NOMO-1 treated with dmso at 0.1 percent for 144 hours (cell line): Measurements from ENCODE around the gene MAT2A.
A peak's percentile ranks its signal among the peaks of the same experiment; 100 is the strongest.
"Not testable (repeated sequence)": the region's sequence is repeated elsewhere in the genome, so short reads cannot be mapped to it uniquely, and the experiment has no call there.

Source experiments
- DNase-seq: peaks from one replicate; lab custom pipeline; 2025; ENCODE audit not compliant: unreplicated experiment; lab: John Stamatoyannopoulos, UW

MAT2A gene

DNA sequence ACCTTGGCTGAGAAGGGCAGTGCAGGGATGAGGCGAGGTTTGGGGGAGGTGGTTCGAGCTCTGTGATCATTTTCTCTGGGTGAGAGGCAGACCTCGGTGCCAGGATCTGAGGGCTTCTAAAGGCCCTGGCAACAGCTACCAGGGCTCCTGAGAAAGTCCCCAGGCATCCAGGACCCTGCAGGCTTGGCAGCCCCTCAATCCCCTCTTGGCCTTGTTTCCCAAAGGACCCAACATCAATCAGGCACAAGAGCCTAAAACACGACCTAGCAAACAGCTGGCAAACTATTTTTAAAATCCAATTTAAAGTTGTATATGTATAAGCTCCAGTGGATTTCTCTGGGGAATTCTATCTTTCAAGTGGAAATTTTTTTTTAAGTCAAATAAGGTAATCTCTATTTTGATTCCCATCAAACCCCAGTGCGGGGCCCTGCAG, 15.0 kb upstream of the MAT2A start:
- no peak for DNase-seq

DNA sequence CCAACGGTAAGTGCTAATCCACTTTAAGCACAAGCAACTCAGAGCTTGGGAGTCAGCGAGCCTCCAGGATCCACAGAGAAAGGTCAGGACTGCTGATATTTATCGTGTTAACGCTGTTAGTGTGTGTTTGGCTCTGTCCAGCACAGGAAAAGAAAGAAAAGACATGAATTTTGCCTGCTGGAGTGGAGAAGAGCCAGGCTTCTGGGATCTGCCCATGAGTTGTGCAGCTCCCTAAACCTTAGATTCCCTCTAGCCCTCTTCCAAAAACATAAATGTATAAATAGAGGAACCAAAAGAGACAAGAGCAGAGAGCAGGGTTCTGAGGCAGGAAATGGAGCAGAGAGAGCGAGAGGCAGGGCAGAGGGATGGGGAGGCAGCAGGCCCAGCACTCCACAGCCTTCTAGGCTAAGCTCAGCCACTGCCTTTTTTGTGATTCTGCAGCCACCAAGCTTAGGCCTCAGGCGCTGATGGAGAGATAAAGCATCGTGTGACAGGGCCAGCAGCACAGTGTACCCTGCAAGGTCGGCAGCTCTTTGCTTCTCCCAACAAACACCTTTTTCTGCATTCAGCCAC, 14.5 kb upstream of the MAT2A start:
- peak; percentile 69 for DNase-seq

DNA sequence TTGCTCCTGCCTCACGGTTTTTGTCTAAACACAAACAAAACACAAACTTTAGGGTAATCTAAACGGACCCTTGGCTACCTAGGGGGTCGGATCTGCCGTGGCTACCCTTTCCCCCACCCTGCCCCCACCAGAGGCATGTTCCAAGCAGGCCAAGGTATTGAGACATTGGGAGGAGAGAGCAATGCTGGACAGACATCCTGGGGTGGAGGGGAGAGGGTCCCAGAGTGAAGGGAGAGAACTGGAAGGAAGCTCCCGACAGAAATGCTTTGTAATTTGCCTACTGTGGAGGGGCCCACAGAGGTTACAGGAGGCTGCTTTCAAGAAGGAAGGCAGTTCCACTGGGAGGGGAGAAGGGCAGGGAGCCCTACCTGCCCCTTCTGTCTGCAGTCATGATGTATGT, 13.9 kb upstream of the MAT2A start:
- DNase-seq, result no peak

GRCh38 chr2:85525567-85525966, 13.4 kb upstream of the MAT2A start:
- DNase-seq, result peak; percentile 59

DNA sequence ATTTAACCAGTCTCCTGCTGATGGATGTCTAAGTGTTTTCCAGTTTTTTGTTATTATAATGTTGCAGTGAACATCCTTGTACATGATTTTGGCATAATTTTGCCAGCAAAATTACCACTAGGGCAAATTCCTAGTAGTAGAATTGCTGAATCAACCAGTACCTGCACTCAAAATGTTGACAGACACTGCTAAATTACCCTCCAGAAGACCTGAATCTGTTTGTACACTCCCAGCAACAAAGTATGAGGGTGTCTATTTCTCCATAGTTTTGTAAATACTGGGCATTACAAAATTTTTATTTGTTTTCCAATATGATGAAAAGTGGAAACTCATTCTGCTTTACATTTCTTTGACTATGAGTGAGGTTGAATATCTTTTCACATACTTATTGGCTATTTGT, 11.2 kb upstream of the MAT2A start:
- DNase-seq, result no peak

- no peak for DNase-seq
Observed at GRCh38 chr2:85528355-85528754, 10.6 kb upstream of the MAT2A start.

DNA sequence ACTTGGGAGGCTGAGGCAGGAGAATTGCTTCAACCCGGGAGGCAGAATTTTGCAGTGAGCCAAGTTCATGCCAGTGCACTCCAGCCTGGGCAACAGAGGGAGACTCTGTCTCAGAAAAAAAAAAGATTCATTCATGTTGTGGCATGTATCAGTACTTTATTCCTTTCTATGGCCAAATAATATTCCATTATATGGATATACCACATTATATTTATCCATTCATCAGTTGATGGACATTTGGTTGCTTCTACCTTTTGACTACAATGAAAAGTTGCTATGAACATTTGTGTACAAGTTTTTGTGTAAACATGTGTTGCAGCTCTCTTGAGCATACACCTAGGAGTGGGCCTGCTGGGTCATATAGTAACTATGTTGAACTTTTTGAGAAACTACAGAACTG, 9.2 kb upstream of the MAT2A start:
- DNase-seq, result no peak

DNA sequence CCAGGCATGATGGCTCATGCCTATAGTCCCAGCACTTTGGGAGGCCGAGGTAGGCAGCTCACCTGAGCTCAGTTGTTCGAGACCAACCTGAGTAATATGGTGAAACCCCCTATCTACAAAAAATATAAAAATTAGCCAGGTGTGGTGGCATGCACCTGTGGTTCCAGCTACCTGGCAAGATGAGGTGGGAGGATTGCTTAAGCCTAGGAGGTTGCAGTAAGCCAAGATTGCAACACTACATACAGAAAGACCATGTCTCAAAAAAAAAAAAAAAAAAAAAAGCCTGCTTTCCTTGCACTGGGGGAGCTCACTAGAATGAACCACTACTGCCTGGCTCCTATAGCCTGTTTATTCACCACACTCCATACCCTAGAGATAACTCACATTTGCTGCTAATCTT, 7.4 kb upstream of the MAT2A start:
- DNase-seq, result no peak

GRCh38 chr2:85534099-85534498, 4.9 kb upstream of the MAT2A start:
- DNase-seq, result no peak

DNA sequence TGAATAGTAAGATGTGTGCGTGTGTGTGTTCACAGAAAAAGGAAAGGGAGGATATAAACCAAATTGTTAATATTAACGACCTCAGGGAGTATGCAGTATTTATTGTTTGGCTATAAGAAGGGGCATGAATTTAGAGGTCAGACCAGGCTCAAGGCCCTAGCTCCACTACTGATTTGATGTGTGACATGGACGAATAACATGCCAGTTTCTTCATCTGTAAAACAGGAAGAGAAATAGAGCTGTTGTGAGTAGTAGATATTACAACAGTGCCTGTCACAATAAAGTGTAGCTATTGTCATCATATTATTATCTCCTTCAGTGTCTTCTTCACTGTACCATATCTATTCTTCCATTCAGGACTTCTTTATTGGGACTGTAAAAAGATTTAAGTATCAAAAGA, 4.1 kb upstream of the MAT2A start:
- peak; percentile 26 for DNase-seq

DNA sequence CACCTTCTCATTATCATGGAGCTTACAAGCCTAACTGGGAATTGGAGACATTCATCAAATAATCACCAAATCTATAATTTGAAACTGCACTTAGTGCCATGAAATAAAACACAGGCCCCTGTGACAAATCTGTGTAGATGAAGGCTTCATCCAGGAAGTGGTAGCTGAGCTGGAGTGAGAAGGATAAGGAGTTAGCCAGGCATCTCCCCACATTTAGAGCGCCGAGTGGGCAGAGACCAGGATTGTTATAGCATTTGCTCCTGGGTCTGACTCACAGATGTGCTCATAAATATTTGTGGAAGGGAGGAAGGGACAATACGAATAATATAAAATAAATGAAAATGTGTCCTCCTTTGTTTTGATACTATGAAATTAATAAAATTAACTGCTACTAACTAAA, 2.5 kb upstream of the MAT2A start:
- DNase-seq, result no peak

- peak; percentile 39 for DNase-seq
Observed at GRCh38 chr2:85537600-85538506, 1.1 kb upstream of the MAT2A start.

DNA sequence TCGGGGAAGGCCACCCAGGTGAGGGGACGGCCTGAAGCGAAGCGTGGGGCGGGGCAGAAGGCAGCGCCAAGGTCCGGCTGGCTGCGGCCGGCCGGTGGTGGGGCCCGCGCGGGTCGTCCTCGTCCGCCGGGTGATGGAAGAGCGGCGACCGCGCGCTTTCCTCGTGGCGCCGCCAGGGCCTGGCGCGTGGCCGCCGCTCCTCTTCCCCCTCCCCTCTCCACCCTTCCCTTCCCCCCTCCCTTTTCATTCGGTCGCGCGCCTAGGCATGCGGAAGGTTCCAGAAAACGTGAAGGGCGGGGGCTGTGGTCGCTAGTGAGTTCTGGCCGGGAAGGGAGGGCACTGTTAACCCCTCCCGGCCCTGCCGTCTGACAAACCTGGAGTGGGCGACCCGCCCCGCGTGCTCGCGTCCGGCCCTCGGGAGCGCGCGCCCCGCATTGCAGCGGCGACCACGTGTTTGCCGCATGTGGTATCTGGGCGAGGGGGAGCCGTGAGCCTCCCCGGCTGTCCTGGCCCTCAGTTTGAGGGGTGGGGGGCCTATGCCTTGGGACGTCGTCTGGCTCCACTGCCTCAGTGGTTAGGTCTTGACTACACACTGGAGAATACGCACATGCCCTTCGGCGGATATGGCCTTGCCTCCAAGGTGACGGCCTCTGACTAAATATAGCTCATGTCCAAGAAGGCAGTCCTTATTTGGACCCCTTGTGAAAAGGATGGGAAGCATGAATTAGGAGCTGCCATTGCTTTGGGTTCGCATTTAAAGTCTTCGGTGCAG, 579 bp downstream of the MAT2A start:
- peak; percentile 46 for DNase-seq

DNA sequence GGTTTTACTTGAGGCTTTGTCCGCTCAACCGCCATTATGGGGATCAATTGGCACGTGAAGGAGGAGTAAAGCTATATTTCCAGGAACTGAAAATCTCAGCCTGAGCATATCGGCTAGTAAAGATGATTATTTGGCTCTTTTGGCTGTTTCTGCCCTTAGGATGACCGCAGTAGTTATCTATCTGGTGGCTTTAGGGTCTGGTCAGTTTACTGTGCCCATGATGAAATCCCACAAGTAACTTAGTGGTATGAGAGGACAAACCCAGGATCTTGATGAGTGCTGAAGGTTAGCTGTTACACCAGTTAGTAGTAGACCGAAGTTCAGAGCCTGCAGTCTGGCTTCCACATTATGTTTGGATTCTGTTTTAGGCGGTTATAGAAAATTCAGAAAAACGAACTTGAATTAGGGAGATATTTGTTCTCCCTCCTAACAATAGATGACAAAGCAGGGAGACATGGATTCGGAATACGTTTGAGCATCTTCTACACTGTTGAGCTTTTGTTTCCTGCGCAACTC, 1.2 kb downstream of the MAT2A start:
- DNase-seq, result no peak

DNA sequence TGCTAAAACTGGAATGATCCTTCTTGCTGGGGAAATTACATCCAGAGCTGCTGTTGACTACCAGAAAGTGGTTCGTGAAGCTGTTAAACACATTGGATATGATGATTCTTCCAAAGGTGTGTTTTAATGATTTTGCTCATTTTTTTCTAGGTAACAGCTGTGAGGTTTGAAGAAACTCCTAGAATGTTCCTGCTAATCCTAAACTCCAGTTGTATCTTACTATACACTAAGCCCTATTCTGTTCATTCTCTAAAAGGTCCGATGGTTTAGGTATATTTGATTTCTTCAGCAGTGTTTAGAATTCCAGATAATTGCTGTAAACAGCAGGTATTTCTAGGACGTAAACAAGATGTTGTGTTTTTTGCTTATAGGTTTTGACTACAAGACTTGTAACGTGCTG, 2.3 kb downstream of the MAT2A start:
- no peak for DNase-seq

DNA sequence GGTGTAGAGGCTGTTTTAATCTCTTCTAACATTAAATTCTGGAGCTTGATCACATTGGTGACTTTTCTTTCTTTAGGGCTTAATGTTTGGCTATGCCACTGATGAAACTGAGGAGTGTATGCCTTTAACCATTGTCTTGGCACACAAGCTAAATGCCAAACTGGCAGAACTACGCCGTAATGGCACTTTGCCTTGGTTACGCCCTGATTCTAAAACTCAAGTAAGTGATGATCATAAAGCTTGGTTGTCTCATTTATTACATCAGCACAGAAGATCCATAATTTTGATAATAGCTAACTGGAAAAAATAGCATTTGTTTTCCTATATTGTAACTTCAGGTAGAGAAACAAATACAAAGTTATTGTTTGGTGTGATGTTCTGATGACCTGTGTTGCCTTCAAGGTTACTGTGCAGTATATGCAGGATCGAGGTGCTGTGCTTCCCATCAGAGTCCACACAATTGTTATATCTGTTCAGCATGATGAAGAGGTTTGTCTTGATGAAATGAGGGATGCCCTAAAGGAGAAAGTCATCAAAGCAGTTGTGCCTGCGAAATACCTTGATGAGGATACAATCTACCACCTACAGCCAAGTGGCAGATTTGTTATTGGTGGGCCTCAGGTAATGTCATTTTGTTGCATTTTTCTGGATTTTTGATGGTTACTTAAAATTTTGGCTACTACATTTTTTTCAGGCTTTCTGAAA, 2.9 kb downstream of the MAT2A start:
- no peak for DNase-seq

DNA sequence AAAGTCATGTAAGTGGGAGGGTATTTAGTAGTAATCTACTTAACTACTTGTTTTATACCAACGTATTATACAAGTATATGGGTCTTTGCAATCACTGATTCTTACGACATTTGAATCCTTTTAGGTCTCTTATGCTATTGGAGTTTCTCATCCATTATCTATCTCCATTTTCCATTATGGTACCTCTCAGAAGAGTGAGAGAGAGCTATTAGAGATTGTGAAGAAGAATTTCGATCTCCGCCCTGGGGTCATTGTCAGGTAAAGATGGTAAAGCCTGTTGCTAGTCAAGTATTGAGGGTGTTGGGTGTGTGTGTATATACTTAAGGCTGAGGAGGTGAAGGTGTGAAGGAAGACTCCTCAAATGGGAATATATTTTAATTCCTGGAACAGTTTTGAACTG, 3.8 kb downstream of the MAT2A start:
- no peak for DNase-seq

DNA sequence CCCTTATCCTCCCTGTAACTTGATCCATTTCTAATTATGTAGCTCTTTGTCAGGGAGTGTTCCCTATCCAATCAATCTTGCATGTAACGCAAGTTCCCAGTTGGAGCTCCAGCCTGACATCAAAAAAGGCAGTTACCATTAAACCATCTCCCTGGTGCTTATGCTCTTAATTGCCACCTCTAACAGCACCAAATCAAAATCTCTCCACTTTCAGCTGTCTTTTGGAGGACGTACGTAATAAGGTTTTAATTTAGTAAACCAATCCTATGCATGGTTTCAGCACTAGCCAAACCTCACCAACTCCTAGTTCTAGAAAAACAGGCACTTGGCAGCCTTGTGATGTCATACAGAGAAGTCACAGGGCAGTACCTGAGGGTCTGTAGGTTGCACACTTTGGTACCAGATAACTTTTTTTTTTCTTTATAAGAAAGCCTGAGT, 5.3 kb downstream of the MAT2A start:
- not testable (repeated sequence) for DNase-seq

DNA sequence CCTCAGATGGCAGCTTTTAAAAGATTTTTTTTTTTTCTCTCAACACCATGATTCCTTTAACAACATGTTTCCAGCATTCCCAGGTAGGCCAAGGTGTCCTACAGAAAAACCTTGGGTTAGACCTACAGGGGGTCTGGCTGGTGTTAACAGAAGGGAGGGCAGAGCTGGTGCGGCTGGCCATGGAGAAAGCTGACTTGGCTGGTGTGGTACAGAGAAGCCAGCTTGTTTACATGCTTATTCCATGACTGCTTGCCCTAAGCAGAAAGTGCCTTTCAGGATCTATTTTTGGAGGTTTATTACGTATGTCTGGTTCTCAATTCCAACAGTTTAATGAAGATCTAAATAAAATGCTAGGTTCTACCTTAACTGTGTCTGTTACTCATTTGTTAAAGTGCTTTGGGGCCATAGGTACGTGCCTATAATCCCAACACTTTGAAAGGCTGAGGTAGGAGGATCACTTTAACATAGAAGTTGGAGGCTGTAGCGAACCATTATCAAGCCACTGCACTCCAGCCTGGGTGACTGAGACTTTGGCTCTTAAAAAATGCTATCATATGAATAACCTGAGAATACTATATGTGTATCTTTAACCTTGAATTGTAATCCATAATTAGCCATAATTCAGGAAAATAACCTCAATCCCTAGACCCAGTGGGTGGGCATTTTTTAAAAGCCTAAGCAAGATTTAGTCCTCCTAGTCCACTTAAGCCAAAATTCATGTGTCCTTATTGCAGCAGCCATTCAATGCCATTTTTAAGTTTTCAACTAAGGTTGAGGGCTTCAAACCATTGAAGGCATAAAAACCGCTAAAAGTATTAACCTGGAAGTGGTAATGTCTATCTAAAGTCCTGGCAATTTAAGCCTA, 6.2 kb downstream of the MAT2A start:
- not testable (repeated sequence) for DNase-seq

- no peak for DNase-seq
Observed at GRCh38 chr2:85545780-85546240, 6.8 kb downstream of the MAT2A start.
